HEK293 (cell line): ENCODE measurements around the gene GCNT2.
A peak's percentile ranks its signal among the peaks of the same experiment; 100 is the strongest.

Experiments
- CTCF ChIA-PET: fragments of 350-600 bp; formaldehyde crosslinking; extraction: SDS; loops from one replicate; lab custom pipeline; 2021; ENCODE audit warnings: antibody characterized with exemption; lab: Yijun Ruan, JAX
- POLR2A ChIA-PET: fragments of 300-600 bp; formaldehyde crosslinking; extraction: SDS; loops from one replicate; lab custom pipeline; 2020; ENCODE audit warnings: antibody characterized with exemption, inconsistent platforms; lab: Yijun Ruan, JAX
- H3K27ac ChIP-seq: fragments of 200-500 bp; sonication (Bioruptor generic); 2 replicates; pipeline ENCODE4 v1.5.1; 2014; ENCODE audit warnings: low read depth, low read length, control low read depth, inconsistent platforms; ENCODE audit errors: extremely low read depth
- H3K36me3 ChIP-seq, 2 experiments: fragments of 200-500 bp in 1 of 2; sonication (Bioruptor generic) in 1 of 2; 1 replicate in 1 of 2; 2 replicates in 1 of 2; pipeline ENCODE4 v1.5.1; 2014 to 2017; ENCODE audit warnings: inconsistent platforms in 2 of 2, low read length in 2 of 2; ENCODE audit not compliant: control insufficient read depth in 2 of 2, insufficient read depth in 1 of 2
- H3K4me1 ChIP-seq: fragments of 200-500 bp; sonication (Bioruptor generic); 2 replicates; pipeline ENCODE4 v1.5.1; 2014; ENCODE audit warnings: mild to moderate bottlenecking, low read length, inconsistent platforms; ENCODE audit not compliant: control insufficient read depth, insufficient read depth
- H3K4me3 ChIP-seq: 2 replicates; pipeline ENCODE4 v1.5.1; 2011; ENCODE audit warnings: low read depth, mild to moderate bottlenecking, control low read depth, low read length, moderate library complexity
- H3K9me3 ChIP-seq: fragments of 200-500 bp; sonication (Bioruptor generic); 2 replicates; pipeline ENCODE4 v1.5.1; 2014; ENCODE audit warnings: low read depth, low read length, inconsistent platforms; ENCODE audit not compliant: control insufficient read depth, insufficient read depth
- HOXD13 ChIP-seq: sonication (generic); formaldehyde crosslinking; IDR thresholded peaks from 2 replicates; pipeline ENCODE4 v1.8.0; 2022; ENCODE audit warnings: missing genetic modification reagents, borderline replicate concordance
- OSR2 ChIP-seq: fragments of 450-650 bp; formaldehyde crosslinking; IDR thresholded peaks from 2 replicates; pipeline ENCODE4 v1.5.1; 2016; ENCODE audit warnings: missing biosample characterization, missing genetic modification characterization
- REPIN1 ChIP-seq: fragments of 450-650 bp; formaldehyde crosslinking; IDR thresholded peaks from 2 replicates; pipeline ENCODE4 v1.5.1; 2017; ENCODE audit warnings: missing biosample characterization, missing genetic modification characterization, low read depth
- ZBTB1 ChIP-seq: fragments of 450-650 bp; formaldehyde crosslinking; IDR thresholded peaks from 2 replicates; pipeline ENCODE4 v1.5.1; 2016; ENCODE audit warnings: missing biosample characterization, missing genetic modification characterization
- ZNF121 ChIP-seq: fragments of 450-650 bp; formaldehyde crosslinking; IDR thresholded peaks from 2 replicates; pipeline ENCODE4 v1.5.1; 2016; ENCODE audit warnings: missing biosample characterization, missing genetic modification characterization
- ZNF169 ChIP-seq: fragments of 450-650 bp; formaldehyde crosslinking; IDR thresholded peaks from 2 replicates; pipeline ENCODE4 v1.5.1; 2016; ENCODE audit warnings: missing biosample characterization, missing genetic modification characterization
- ZNF2 ChIP-seq: fragments of 450-650 bp; formaldehyde crosslinking; IDR thresholded peaks from 2 replicates; pipeline ENCODE4 v1.5.1; 2016; ENCODE audit warnings: missing biosample characterization, missing genetic modification characterization
- ZNF266 ChIP-seq: fragments of 450-650 bp; formaldehyde crosslinking; IDR thresholded peaks from 2 replicates; pipeline ENCODE4 v1.5.1; 2016; ENCODE audit warnings: missing biosample characterization, missing genetic modification characterization, low read depth
- ZNF311 ChIP-seq: fragments of 450-650 bp; formaldehyde crosslinking; IDR thresholded peaks from 2 replicates; pipeline ENCODE4 v1.5.1; 2017; ENCODE audit warnings: missing biosample characterization, missing genetic modification characterization, borderline replicate concordance
- ZNF501 ChIP-seq: fragments of 450-650 bp; formaldehyde crosslinking; IDR thresholded peaks from 2 replicates; pipeline ENCODE4 v1.5.1; 2016; ENCODE audit warnings: missing biosample characterization, missing genetic modification characterization
- ZNF510 ChIP-seq: fragments of 450-650 bp; formaldehyde crosslinking; IDR thresholded peaks from 2 replicates; pipeline ENCODE4 v1.5.1; 2018; ENCODE audit warnings: mild to moderate bottlenecking, missing genetic modification characterization, missing biosample characterization; ENCODE audit not compliant: insufficient replicate concordance
- ZNF558 ChIP-seq: fragments of 450-650 bp; formaldehyde crosslinking; IDR thresholded peaks from 2 replicates; pipeline ENCODE4 v1.5.1; 2016; ENCODE audit warnings: missing biosample characterization, missing genetic modification characterization
- ZNF585B ChIP-seq: fragments of 450-650 bp; formaldehyde crosslinking; IDR thresholded peaks from 2 replicates; pipeline ENCODE4 v1.5.1; 2016; ENCODE audit warnings: missing biosample characterization, missing genetic modification characterization
- ZNF596 ChIP-seq: fragments of 450-650 bp; IDR thresholded peaks from 2 replicates; pipeline ENCODE4 v1.5.0; 2018; ENCODE audit warnings: missing biosample characterization, mild to moderate bottlenecking, missing genetic modification characterization, moderate library complexity
- ZNF623 ChIP-seq: fragments of 450-650 bp; formaldehyde crosslinking; IDR thresholded peaks from 2 replicates; pipeline ENCODE4 v1.5.1; 2016; ENCODE audit warnings: missing biosample characterization, missing genetic modification characterization
- ZNF707 ChIP-seq: fragments of 450-650 bp; formaldehyde crosslinking; IDR thresholded peaks from 2 replicates; pipeline ENCODE4 v1.5.1; 2016; ENCODE audit warnings: missing biosample characterization, missing genetic modification characterization
- TF ChIP-seq, protein P1 (sequence below): fragments of 450-650 bp; formaldehyde crosslinking; conservative IDR thresholded peaks from 2 replicates; pipeline ENCODE4 v1.5.1; 2016; ENCODE audit warnings: low read depth, missing biosample characterization, missing genetic modification characterization
- TF ChIP-seq, protein P2 (sequence below): fragments of 450-650 bp; formaldehyde crosslinking; IDR thresholded peaks from 2 replicates; pipeline ENCODE4 v1.5.1; 2016; ENCODE audit warnings: missing biosample characterization, missing genetic modification characterization
- TF ChIP-seq, protein P3 (sequence below): fragments of 450-650 bp; formaldehyde crosslinking; IDR thresholded peaks from 2 replicates; pipeline ENCODE4 v1.5.1; 2016; ENCODE audit warnings: missing biosample characterization, missing genetic modification characterization
- TF ChIP-seq, protein P4 (sequence below): fragments of 450-650 bp; IDR thresholded peaks from 2 replicates; pipeline ENCODE4 v1.5.1; 2018; ENCODE audit warnings: missing biosample characterization, mild to moderate bottlenecking, missing genetic modification characterization
- TF ChIP-seq, protein P5 (sequence below): fragments of 450-650 bp; formaldehyde crosslinking; IDR thresholded peaks from 2 replicates; pipeline ENCODE4 v1.5.1; 2016; ENCODE audit warnings: missing biosample characterization, missing genetic modification characterization, borderline replicate concordance

GCNT2 gene

DNA sequence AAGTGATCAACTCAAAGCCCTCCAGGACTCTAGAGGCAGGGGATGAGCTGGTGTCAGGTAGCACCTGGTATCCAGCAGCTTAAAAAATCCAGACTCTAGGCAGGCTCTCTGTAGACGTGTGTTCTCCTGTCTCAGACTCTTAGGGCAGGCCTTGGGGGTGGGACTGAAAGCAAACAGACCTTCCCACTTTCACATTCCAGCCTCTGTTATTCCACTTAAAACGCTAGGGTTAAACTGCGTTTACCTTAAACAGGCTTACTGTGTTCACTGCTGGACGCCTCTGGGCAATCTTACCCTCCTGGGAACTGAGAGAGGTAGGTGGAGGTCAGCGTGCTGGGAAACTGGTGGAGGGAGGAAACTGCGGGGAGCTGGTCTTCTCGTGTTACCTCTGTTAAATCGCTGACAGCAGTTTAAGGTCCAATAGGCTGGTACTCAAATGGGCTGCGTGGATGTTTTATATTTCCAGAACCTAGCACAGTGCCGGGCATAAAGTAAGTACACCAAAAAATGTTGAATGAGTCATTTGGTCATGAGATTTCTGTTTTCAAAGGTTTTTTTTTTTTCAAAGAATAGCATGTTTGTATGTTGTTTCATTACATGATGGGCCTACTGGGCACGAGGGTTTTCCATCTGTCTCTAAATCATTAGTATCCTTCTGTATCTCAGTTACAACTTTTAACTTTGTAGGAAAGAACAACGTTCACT lies at the start of gene GCNT2 (continued):
- TF ChIP-seq, protein P1, sequence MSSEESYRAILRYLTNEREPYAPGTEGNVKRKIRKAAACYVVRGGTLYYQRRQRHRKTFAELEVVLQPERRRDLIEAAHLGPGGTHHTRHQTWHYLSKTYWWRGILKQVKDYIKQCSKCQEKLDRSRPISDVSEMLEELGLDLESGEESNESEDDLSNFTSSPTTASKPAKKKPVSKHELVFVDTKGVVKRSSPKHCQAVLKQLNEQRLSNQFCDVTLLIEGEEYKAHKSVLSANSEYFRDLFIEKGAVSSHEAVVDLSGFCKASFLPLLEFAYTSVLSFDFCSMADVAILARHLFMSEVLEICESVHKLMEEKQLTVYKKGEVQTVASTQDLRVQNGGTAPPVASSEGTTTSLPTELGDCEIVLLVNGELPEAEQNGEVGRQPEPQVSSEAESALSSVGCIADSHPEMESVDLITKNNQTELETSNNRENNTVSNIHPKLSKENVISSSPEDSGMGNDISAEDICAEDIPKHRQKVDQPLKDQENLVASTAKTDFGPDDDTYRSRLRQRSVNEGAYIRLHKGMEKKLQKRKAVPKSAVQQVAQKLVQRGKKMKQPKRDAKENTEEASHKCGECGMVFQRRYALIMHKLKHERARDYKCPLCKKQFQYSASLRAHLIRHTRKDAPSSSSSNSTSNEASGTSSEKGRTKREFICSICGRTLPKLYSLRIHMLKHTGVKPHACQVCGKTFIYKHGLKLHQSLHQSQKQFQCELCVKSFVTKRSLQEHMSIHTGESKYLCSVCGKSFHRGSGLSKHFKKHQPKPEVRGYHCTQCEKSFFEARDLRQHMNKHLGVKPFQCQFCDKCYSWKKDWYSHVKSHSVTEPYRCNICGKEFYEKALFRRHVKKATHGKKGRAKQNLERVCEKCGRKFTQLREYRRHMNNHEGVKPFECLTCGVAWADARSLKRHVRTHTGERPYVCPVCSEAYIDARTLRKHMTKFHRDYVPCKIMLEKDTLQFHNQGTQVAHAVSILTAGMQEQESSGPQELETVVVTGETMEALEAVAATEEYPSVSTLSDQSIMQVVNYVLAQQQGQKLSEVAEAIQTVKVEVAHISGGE (tag by site-specific recombination), result no peak
- TF ChIP-seq ZNF311 (tag by site-specific recombination) (no peak), ZNF121 (tag by site-specific recombination) (no peak; the same call in 1 of the 2 replicates), ZNF596 (tag by site-specific recombination) (peak; percentile 14), REPIN1 (tag by site-specific recombination) (no peak), ZNF266 (tag by site-specific recombination) (no peak), ZBTB1 (tag by site-specific recombination) (no peak), HOXD13 (CRISPR knock-in tag) (peak; percentile 71), ZNF585B (tag by site-specific recombination) (no peak), ZNF510 (no peak), ZNF169 (no peak), ZNF707 (no peak), ZNF623 (tag by site-specific recombination) (no peak)
- TF ChIP-seq, protein P2, sequence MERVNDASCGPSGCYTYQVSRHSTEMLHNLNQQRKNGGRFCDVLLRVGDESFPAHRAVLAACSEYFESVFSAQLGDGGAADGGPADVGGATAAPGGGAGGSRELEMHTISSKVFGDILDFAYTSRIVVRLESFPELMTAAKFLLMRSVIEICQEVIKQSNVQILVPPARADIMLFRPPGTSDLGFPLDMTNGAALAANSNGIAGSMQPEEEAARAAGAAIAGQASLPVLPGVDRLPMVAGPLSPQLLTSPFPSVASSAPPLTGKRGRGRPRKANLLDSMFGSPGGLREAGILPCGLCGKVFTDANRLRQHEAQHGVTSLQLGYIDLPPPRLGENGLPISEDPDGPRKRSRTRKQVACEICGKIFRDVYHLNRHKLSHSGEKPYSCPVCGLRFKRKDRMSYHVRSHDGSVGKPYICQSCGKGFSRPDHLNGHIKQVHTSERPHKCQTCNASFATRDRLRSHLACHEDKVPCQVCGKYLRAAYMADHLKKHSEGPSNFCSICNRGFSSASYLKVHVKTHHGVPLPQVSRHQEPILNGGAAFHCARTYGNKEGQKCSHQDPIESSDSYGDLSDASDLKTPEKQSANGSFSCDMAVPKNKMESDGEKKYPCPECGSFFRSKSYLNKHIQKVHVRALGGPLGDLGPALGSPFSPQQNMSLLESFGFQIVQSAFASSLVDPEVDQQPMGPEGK (tag by site-specific recombination), result peak; percentile 64
- TF ChIP-seq, protein P3, sequence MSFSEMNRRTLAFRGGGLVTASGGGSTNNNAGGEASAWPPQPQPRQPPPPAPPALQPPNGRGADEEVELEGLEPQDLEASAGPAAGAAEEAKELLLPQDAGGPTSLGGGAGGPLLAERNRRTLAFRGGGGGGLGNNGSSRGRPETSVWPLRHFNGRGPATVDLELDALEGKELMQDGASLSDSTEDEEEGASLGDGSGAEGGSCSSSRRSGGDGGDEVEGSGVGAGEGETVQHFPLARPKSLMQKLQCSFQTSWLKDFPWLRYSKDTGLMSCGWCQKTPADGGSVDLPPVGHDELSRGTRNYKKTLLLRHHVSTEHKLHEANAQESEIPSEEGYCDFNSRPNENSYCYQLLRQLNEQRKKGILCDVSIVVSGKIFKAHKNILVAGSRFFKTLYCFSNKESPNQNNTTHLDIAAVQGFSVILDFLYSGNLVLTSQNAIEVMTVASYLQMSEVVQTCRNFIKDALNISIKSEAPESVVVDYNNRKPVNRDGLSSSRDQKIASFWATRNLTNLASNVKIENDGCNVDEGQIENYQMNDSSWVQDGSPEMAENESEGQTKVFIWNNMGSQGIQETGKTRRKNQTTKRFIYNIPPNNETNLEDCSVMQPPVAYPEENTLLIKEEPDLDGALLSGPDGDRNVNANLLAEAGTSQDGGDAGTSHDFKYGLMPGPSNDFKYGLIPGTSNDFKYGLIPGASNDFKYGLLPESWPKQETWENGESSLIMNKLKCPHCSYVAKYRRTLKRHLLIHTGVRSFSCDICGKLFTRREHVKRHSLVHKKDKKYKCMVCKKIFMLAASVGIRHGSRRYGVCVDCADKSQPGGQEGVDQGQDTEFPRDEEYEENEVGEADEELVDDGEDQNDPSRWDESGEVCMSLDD, result no peak
- TF ChIP-seq, protein P4, sequence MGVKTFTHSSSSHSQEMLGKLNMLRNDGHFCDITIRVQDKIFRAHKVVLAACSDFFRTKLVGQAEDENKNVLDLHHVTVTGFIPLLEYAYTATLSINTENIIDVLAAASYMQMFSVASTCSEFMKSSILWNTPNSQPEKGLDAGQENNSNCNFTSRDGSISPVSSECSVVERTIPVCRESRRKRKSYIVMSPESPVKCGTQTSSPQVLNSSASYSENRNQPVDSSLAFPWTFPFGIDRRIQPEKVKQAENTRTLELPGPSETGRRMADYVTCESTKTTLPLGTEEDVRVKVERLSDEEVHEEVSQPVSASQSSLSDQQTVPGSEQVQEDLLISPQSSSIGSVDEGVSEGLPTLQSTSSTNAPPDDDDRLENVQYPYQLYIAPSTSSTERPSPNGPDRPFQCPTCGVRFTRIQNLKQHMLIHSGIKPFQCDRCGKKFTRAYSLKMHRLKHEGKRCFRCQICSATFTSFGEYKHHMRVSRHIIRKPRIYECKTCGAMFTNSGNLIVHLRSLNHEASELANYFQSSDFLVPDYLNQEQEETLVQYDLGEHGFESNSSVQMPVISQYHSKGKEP (tag by site-specific recombination), result no peak

DNA sequence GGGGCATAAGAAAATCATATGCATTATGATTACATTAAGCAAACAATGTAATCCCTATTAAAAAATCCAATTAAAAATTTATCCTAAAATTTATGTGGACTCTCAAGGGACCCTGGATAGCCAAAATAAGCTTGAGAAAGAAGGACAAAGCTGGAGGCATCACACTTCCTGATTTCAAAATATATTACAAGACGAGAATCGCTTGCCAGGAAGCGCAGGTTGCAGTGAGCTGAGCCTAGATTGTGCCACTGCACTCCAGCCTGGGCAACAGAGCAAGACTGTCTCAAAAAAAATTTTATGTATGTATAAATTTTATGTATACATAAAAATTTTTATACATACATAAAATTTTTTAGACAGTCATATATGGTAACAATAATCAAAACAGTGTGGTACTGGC lies 48.5 kb upstream of the GCNT2 start:
- no peak overlapping the region for H3K27ac ChIP-seq
- ChIA-PET CTCF (interaction anchor here (0.6 kb wide), 1 partner anchor 521 kb away, joined by 4 read pairs; no protein-coding TSS in a partner anchor), POLR2A (interaction anchor here (0.6 kb wide), 1 partner anchor 797 kb away, joined by 4 read pairs; no protein-coding TSS in a partner anchor)
- no peaks in the 10 kb centered on the region for H3K9me3 ChIP-seq
- no peaks in the 10 kb centered on the region for H3K4me1 ChIP-seq
- no peaks in the 10 kb centered on the region for H3K36me3 ChIP-seq
- no peak overlapping the region for H3K4me3 ChIP-seq
- TF ChIP-seq ZNF501 (tag by site-specific recombination) (no peak), ZNF558 (no peak), ZNF623 (tag by site-specific recombination) (no peak), ZNF2 (no peak), OSR2 (no peak)
- TF ChIP-seq, protein P5, sequence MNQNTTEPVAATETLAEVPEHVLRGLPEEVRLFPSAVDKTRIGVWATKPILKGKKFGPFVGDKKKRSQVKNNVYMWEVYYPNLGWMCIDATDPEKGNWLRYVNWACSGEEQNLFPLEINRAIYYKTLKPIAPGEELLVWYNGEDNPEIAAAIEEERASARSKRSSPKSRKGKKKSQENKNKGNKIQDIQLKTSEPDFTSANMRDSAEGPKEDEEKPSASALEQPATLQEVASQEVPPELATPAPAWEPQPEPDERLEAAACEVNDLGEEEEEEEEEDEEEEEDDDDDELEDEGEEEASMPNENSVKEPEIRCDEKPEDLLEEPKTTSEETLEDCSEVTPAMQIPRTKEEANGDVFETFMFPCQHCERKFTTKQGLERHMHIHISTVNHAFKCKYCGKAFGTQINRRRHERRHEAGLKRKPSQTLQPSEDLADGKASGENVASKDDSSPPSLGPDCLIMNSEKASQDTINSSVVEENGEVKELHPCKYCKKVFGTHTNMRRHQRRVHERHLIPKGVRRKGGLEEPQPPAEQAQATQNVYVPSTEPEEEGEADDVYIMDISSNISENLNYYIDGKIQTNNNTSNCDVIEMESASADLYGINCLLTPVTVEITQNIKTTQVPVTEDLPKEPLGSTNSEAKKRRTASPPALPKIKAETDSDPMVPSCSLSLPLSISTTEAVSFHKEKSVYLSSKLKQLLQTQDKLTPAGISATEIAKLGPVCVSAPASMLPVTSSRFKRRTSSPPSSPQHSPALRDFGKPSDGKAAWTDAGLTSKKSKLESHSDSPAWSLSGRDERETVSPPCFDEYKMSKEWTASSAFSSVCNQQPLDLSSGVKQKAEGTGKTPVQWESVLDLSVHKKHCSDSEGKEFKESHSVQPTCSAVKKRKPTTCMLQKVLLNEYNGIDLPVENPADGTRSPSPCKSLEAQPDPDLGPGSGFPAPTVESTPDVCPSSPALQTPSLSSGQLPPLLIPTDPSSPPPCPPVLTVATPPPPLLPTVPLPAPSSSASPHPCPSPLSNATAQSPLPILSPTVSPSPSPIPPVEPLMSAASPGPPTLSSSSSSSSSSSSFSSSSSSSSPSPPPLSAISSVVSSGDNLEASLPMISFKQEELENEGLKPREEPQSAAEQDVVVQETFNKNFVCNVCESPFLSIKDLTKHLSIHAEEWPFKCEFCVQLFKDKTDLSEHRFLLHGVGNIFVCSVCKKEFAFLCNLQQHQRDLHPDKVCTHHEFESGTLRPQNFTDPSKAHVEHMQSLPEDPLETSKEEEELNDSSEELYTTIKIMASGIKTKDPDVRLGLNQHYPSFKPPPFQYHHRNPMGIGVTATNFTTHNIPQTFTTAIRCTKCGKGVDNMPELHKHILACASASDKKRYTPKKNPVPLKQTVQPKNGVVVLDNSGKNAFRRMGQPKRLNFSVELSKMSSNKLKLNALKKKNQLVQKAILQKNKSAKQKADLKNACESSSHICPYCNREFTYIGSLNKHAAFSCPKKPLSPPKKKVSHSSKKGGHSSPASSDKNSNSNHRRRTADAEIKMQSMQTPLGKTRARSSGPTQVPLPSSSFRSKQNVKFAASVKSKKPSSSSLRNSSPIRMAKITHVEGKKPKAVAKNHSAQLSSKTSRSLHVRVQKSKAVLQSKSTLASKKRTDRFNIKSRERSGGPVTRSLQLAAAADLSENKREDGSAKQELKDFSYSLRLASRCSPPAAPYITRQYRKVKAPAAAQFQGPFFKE (tag by site-specific recombination), result no peak
